Measurements from ENCODE around the gene EXOC4. TPM values are rescaled to one million over a fixed set of nuclear protein-coding genes. Genes with fewer than 3 reads are reported as not detected.

Gene EXOC4
- total RNA-seq, 1 donor from 2014 or later: 41.3 TPM

DNA sequence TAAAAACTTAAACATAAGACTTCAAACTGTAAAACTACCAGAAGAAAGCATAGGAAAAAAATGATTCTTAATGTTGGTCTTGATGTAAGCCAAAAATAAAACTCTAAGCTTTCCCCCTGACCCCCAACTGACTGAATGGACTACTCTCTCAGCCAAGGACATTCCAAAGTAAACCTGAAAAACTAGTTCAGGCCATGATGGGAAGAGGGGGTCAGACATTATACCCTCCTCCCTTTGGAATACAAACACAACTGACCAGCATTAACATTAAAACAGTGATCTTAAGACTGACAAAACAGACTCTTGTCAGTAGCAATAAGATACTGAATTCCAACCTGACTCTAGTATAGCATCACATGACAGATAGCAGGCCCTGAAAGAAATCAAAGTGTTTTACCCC is 860.8 kb downstream of the EXOC4 start:
- no peak overlapping the region for H3K4me3 ChIP-seq (ENCODE audit: low read depth, low read length)
- TF ChIP-seq, protein P1, sequence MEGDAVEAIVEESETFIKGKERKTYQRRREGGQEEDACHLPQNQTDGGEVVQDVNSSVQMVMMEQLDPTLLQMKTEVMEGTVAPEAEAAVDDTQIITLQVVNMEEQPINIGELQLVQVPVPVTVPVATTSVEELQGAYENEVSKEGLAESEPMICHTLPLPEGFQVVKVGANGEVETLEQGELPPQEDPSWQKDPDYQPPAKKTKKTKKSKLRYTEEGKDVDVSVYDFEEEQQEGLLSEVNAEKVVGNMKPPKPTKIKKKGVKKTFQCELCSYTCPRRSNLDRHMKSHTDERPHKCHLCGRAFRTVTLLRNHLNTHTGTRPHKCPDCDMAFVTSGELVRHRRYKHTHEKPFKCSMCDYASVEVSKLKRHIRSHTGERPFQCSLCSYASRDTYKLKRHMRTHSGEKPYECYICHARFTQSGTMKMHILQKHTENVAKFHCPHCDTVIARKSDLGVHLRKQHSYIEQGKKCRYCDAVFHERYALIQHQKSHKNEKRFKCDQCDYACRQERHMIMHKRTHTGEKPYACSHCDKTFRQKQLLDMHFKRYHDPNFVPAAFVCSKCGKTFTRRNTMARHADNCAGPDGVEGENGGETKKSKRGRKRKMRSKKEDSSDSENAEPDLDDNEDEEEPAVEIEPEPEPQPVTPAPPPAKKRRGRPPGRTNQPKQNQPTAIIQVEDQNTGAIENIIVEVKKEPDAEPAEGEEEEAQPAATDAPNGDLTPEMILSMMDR (conservative IDR thresholded peaks at IDR 0.05; ENCODE audit: low read depth, low read length): no peak
- no peak for DNase-seq (ENCODE audit: low read depth)

DNA sequence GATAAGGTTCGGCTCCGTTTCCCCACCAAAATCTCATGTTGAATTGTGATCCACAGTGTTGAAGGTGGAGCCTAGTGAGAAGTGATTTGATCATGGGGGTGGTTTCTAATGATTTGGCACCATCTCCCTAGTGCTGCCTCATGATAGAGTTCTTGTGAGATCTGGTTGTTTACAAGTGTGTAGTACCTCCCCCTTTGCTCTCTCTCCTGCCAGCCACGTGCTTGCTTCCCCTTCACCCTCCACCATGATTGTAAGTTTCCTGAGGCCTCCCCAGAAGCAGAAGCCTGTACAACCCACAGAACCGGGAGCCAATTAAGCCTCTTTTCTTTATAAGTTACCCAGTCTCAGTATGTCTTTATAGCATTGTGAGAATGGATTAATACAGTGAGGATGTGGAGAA is 862.1 kb downstream of the EXOC4 start:
- DNase-seq (ENCODE audit: low read depth): no peak
- no peak overlapping the region for H3K4me3 ChIP-seq (ENCODE audit: low read depth, low read length)
- TF ChIP-seq, protein P1 (conservative IDR thresholded peaks at IDR 0.05; ENCODE audit: low read depth, low read length): no peak

Other genes with a start within 250 kb of the EXOC4 start
- 75.5 and 75.7 TPM in 2 replicates for gene CHCHD3, start 171.0 kb upstream of the EXOC4 start, total RNA-seq